ENCODE data around the gene METTL21C.

The METTL21C gene

DNA sequence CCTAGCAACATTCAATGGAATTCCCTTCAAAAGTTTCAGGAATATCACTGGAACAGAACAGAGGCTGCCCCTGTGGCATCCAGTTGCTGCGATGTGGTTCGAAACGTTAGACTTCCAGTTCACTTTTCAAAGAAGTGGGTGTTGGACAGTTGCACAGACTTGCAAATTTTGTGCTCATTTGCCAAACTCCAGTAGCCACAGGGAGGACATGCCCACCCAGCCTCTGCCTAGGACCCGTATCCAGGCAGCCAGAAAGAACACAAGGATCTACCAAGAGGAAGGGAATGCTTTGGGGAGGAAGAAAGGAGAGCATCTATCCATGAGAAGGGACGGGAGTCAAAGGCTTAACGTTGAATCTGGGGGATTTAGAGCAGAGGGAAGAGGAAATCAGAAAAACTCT is at the start of gene METTL21C:
Gene METTL21C (minus strand): TSS at position 108 of the 400 bp plus-strand sequence. CDS start 546 bp downstream, outside the sequence.
- no peak for DNase-seq (ENCODE audit: low spot score)

DNA sequence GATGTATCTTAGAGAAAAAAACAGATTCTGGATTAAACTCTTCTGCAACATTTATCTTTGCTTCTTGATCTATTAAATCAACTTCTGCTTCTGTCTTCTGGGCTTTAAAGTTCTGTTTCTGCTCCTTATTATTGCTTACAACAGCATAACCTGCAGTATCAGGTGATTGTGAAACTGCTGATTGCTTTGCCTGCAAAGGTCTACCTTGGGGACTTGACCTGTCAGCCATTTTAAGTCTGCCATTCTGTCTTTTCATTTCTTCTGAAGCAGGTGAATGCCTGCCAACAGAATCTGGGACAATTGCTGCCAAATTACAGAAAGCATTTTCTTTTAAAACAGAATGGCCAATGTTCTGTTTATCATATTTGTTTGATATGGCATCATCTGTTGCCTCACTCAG is 47.7 kb upstream of the METTL21C start:
- no peak for DNase-seq (ENCODE audit: low spot score)

DNA sequence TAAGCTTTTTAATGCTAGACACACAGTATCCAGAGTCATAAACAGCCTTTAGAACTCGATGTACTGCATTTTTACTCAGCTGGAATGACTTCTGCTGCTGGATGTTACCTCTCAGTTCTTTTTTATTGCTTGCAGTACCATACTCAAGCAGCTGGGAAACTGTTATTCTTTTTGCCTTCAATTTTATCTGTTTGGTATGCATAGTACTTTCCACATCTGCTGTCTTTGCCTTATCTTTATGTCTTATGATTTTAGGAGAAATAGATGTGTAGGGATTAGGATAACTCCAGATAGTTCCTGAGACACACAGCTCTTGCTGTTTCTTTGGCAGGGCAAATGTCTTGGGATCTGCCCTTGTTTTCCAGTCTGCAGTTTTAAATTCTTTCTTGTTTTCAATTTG is 47.3 kb upstream of the METTL21C start:
- DNase-seq (ENCODE audit: low spot score) = no peak

DNA sequence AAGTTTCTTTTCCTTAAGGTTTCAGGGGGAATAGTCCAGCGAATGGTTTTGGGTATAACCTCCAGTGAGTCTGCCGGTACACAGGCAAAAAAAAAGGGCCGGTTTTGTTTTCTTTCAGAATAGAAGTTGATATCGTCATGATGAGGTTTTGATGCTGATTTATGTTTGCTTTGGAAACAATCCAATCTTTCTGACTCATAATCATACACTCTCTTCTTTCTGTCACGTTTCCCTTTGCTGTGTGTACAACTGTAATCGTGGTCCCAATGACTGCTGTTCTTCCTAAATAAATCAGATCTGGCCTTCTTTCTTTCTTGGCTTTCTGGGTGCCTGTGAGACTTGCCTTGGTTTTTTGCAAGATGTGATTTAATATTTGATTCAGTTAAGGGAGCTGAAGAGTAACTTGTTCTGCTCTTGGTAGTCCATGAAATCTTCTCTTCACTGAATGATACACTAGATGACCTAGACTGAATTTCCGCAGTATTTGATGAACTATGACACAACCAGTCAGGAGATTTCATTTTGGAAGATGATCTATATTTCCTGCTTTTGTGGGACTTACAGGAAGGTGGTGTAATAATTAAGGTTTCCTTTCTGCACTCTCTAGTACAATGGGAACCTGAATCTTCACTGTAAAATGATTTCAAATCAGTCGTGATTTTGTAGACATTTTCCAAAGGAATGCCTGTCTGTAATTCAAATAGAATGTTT is 34.9 kb upstream of the METTL21C start:
- DNase-seq (ENCODE audit: low spot score) = no peak

DNA sequence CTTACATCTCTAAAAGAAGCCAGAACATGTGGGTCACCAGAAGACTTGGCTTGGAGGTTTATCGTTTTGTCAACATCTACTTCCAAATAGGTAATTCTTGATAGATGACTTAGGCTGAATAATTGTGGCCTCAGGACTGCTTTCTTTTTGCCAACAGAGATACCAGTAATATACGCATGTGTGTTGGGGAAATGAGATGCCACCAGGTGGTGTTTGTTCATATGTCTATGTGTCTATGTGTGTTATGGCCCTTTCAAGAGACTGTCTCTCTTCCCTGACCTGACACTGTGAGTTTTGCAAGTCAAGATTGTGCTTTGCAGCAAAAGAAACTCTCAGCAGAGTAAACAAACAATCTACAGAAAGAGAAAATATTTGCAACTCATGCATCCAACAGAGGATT is 31.6 kb upstream of the METTL21C start:
- no peak for DNase-seq (ENCODE audit: low spot score)

DNA sequence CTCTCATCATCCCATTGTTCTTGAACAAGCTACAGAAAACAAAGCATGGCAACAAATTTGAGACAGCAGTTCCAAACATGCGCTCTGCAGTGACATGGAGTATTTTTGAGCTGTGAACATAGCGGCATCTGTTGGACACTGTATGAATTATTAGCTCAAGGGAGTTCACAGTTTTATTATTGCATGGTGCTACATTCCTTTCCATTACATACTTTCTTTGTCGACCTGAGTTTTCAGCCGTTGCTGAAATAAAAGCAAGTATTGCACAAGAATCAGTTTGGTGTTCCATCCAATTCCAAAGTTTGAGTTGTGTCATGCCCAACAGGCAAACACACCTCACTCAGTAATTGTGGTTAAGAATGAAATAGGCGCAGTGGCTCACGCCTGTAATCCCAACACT is 30.1 kb upstream of the METTL21C start:
- DNase-seq (ENCODE audit: low spot score) = peak; percentile 11

DNA sequence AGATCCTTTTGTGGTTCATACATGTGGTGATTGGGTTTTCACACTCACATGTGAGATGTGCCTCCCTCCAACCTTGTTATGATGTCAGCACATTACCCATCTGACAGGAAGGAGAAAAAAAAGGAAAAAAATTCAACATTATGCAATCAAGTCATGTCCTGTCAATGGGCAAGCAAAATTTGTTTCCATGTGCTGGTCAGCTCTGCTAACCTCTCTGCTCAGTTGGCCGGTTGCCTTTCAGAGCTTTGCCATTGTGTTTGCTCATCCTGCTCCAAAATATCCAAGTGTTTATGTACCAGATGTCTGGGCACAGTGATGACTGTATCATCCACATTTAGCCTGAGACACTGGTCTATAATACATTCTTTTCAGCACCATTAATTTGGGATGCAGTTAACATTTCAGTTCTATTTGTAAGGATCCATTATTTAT is 27.0 kb upstream of the METTL21C start:
- DNase-seq (ENCODE audit: low spot score) = no peak

DNA sequence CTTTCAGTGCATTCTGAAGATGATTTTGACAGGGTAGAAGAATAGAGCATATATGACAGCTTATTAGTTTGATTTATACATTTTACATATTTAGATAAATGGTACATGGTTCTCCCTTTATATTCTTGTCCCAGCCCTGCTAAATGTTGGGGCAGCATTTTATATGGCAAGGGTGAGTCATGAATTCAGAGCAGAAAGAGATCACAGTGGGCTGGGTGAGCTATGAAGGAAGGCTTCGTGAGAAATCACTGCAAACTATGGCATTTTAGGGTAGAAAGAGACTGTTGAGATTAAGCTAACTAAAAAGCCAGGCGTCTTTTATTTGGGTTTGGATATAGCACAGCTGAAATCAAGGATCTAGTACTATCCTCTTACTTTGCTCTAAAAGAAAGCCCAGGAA is 23.9 kb upstream of the METTL21C start:
- DNase-seq (ENCODE audit: low spot score) = no peak

DNA sequence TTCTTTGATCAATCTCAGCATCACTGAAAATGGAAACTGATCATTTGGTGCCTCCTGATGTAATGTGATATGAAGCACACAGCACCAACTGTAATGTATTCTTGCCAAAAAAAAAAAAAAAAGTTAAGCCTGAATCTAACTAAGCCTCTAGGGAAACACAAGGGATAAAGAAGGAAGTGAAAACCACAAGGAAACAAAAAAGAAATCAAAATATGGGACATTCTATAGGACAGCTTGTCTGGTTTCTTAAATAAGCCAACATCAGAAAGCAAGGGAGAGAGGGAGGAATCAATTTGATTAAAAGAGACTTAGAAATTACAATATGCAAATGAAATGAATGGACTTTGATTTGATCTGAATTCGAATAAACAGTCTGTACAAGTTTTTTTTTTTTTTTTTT is 20.6 kb upstream of the METTL21C start:
- no peak for DNase-seq (ENCODE audit: low spot score)

DNA sequence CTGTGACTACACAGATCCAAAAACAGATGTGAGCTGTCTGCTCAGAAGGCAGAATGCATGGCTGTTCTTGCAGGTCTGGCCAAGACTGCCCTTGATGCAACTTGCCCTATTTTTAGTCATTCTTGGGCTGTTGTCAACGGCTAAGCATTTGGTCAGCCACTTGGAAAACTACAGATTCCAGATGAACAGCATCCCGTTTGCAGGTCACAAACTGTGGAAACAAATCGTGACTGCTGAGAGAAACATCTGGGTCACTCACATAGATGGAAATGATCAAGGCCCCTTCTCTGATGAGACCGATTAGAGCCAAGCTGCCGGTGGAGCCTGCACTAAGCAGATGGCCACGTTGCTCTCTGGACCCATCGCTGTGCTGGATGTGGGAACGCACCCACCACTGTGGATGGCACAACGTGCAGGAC is 15.4 kb upstream of the METTL21C start:
- no peak for DNase-seq (ENCODE audit: low spot score)

DNA sequence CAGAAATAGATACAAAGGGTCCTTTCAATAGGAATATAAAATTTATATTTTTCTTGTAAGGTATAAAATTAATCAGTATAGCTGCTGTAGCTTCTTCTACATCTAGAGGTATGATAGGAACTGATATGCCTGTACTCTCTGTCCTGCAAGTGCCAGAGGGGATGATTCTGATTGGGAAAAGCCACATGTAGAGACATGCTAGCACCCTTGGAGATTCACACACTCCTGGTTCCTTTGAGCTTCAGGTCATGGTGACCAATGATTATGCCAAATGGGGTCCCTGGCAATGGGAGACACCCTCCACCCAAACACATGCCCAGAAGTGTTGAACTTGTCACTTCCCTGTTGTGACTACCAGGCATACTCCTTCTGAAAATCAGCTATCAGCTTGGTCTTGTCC is 14.7 kb upstream of the METTL21C start:
- DNase-seq (ENCODE audit: low spot score) = no peak

DNA sequence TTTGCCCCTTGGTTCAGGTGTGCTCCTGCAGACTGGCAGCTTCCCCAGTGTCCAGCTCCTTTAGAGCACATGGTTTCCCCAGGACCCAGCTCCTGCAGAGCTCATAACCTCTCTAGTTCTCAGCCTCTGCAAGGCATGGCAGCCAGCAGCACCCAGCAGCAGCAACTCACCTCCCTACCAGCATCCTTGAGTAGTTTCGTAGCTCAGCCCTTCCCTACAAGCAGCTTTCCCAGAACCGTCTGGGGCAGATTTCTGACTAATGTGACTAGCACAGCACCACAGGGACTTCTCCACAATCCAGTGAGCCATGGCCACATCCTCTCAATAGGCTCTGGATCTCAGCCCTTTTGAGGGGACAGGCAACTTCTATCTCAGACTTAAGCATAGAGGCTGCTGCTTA is 14.1 kb upstream of the METTL21C start:
- no peak for DNase-seq (ENCODE audit: low spot score)

DNA sequence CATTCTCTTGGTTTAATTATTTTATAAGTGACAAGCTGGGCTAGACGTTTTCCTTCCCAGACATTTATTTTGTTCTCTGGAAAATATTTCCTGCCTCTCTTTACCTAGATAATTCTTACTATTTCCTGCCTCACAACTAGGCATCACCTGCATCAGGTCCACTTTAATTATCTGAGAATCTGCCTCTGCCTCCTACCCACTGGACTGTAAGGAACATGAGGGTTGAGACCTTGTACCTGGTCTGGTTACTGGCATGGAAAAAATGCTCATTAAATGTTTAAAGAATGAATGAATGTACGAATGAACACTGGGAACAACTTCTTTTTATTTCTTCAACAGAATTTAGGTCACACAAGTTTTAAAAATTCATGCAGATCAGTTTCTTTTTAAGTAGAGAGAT is 13.4 kb upstream of the METTL21C start:
- no peak for DNase-seq (ENCODE audit: low spot score)

DNA sequence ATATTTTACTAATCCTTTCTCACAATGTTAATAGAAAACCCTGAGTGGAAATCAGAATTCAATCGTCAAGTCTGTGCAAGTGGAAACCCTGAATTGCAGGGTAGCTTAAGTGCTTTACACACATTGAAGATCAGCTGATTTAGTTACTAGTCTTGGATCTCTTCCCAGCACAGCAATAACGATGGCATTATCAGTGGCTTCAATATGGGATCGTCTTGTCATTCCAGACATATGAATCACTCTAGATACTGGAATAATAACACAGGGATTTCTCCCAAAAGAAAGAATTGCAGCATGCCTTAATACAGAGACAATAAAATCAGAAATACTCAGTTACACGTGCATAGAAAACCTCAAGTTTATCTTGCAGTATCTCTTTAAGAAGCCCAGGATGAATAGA is 12.6 kb upstream of the METTL21C start:
- no peak for DNase-seq (ENCODE audit: low spot score)

DNA sequence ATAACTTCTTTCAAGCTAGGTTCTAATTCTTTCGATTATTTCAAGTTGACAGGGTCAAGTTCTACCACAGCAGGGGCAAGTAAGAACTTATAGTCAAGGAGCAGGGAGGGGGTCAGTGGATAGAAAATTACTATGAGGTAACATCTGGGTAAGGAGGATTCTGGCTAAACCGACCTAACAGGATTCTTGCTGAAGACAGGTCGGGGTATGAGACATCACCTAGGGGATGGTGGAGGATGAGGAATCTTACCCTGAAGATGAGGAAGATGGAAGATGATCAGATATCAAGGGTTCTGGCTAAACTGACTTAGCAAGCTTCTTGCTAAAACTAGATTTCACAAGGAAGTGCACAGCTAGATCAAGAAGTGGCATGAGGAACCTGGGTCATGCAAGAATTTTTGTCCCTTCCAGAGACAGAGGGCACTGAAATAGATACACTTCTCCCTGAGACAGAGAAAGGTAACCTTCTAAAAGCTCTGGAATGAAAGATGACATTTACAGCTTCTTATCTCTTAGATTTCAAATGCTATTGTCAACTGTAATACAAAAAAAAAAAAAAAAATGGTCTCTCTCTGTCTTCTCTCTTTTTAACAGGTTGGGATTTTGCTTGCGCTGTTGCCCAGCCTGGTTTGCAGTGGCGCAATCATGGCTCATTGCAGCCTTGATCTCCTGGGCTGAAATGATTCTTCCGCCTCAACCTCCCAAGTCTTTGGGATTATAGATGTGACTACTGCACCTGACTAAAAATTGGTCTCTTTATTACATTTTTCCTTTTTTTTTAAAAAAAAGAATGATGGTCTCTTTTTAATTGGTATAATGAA is 9.6 kb upstream of the METTL21C start:
- DNase-seq (ENCODE audit: low spot score) = no peak

DNA sequence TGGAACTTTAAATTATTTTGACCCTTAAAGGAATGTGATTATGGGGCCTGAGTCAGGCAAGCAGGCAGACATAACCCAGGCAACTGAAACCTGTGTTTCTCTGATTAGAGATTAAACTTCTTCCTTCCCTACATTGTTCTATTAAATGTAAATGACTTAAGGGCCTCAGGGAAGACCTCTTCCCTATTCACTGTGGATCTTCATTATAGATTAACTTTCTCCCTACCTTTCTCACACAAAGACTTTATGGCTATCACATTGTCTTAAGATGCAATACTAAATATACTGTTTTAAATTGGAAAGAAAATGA is 8.8 kb upstream of the METTL21C start:
- DNase-seq (ENCODE audit: low spot score) = no peak

DNA sequence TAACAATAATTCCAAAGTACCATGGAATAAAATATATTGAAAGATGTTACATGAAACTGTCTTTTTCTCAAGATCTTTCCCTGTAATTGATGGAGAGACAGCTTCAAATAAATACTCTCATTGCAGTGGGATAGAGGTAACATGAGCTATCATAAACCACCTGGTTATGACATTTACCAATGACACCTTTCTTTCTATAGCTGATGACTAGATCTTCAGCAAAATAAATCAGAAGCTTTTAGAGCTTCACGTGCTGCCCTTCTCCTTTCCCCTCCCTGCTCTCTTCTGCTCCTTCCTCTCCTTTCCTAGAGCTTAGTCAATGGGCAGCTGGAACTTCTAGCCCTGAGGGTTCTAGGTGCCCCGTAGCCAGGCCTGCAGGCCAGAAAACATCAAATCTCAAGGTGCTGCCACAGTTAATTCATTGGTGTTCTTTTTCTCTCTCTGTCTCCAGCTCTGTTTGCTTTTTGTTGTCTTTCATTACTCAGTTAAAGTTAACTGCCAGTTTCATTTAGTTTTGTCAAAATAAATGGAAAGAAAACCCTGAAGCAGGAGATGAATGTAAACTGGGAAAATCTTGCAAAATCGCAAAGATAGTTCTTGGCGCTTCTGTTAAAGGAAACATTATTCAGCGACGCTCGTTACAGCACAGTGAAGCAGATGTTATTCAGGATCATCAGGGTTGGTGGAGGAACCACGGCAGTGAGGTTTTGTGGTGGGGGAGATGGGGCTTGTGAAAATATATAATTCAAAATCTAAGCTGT is 8.3 kb upstream of the METTL21C start:
- DNase-seq (ENCODE audit: low spot score) = no peak

DNA sequence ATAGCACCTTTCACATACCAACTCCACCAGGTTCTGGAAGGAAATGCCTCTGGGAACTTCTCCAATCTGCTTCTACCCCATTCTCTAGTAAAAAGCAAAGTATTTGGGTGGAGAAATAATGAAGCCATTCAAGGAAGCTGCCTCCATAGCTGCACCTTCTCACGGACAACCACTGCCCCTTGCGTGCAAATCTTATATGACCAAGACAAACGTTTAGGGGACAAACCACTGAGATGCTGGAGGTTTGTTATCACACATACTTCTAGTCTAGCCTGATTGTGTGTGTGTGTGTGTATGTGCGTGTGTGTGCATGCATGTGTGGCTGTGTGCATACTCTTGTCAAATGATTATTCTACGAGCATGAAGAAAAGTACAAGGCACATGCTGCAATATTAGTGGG is 6.5 kb upstream of the METTL21C start:
- DNase-seq (ENCODE audit: low spot score) = no peak

DNA sequence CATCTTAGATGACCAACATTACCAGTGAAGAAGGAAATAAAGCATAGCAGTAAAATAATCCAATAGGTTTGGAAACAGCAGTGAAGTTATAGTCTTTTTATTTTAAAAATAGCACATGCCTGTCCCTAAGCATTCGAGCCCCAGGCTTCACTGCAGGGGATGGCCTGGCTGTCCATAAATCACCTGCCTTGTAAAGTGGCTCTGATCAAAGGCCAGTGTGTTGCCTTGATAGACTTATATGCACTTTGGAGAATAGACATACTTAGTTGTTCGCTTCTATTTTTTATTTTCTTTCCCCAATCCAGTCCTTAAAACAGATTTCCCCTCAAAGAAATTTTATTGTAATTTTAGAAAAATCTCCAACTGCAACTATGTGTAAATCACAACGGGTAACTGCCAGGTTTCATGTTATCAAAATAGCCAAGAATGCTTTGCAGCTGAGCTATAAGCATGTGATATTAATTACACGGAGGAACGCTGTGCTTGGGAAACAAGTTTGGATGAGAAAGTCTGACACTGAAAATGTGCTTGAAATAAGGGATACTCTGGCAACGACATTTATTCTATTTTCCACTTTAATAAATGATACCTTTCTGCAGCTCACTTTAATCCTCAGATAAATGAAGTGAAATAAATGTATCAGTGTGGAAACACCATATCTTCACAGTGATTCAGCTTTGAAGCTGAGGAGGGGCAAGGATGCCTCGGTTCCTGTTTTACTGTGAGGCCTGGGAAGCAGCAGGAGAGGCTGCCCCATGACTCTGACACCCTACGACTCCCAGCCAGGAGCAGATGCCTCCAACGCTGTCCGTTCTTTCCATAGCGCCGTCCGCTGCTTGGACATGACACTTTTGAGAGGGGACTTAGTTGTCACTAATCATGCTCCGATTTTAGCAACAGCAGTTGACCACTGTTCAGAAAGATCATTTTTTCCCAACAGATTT is 5.5 kb upstream of the METTL21C start:
- no peak for DNase-seq (ENCODE audit: low spot score)

DNA sequence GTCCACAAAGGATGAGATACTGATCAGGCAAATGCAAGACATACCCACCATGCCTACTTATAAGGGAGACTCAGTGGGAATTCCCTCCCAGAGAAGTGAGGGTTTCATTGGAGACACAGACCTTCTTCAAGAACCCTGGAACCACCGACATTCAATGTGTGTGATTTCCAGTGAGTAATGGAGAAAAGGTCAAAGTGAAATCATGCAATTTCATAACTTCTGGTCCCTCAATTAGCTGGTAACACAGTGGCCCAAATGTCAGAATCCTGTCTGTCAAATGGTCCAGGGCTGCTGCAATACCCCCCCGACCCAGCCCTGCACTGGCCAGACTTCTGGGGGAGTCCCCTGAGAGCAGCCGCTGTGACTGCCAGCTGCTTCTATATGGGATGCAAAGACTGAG is 4.7 kb upstream of the METTL21C start:
- DNase-seq (ENCODE audit: low spot score) = no peak

DNA sequence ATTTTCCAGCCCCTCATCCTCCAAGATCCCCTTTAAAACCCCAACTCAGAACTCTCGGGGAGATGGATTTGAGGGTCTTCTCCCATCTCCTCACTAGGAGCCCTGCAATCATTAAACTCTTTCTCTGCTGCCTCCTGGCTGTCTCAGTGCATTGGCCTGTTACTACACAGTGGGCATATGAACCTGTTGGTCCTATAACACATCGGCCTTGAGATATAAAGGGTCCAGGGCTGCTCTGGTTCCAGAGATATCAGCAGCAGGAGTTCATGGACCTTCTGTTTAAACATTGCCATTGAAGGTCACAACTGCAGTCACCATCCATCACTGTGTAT is 3.8 kb upstream of the METTL21C start:
- DNase-seq (ENCODE audit: low spot score) = no peak

Measured in hematopoietic multipotent progenitor cell treated with erythropoietin and hydrocortisone succinate and interleukin-3 and kit ligand, for 17 days (in vitro differentiated cells).